SK-N-SH (cell line): Measurements from ENCODE around the gene MAP1LC3B. TPM values are rescaled to one million over a fixed set of nuclear protein-coding genes. Genes with fewer than 3 reads are reported as not detected.

Source experiments
- CTCF ChIA-PET: fragments of 300-600, 350-600 bp; formaldehyde crosslinking; extraction: SDS; loops from one replicate; lab custom pipeline; 2021; lab: Yijun Ruan, JAX
- POLR2A ChIA-PET: fragments of 350-600 bp; sonication (Branson Sonifier 250); formaldehyde crosslinking; extraction: SDS; loops from one replicate; lab custom pipeline; 2020; ENCODE audit warnings: antibody characterized with exemption, inconsistent platforms; lab: Yijun Ruan, JAX
- DNase-seq: peaks from one replicate; pipeline ENCODE4 v3.0.0; 2012
- H2AFZ ChIP-seq: fragments of 200-600 bp; sonication (generic); 2 replicates; pipeline ENCODE4 v1.8.1; 2016; ENCODE audit warnings: antibody characterized with exemption, mild to moderate bottlenecking, low read depth
- H3F3A ChIP-seq: fragments of 200-600 bp; sonication (generic); replicated peaks from 2 replicates; pipeline ENCODE3; 2016; ENCODE audit warnings: antibody characterized with exemption, mild to moderate bottlenecking; ENCODE audit not compliant: insufficient read depth
- H3K27ac ChIP-seq, 2 experiments: fragments of 200-500 bp in 1 of 2; fragments of 200-600 bp in 1 of 2; sonication (Bioruptor generic) in 1 of 2; sonication (generic), shearing (Covaris generic) in 1 of 2; 2 replicates each; pipeline versions ENCODE4 v1.5.1 to v1.6.1; 2014 to 2016; ENCODE audit warnings: low read depth in 2 of 2, inconsistent platforms in 1 of 2, low read length in 1 of 2, mild to moderate bottlenecking in 1 of 2, mixed read lengths in 1 of 2
- H3K27me3 ChIP-seq: fragments of 200-600 bp; sonication (generic), shearing (Covaris generic); 2 replicates; pipeline ENCODE4 v1.6.1; 2016; ENCODE audit warnings: mixed run types; ENCODE audit not compliant: insufficient read depth
- H3K36me3 ChIP-seq, 2 experiments: fragments of 200-500 bp in 1 of 2; fragments of 200-600 bp in 1 of 2; sonication (Bioruptor generic) in 1 of 2; sonication (generic) in 1 of 2; replicated peaks in 1 of 2; 2 replicates each; pipeline versions ENCODE3 to v1.5.1; 2014 to 2016; ENCODE audit warnings: low read length in 1 of 2, mild to moderate bottlenecking in 1 of 2; ENCODE audit not compliant: insufficient read depth in 2 of 2, control insufficient read depth in 1 of 2
- H3K4me1 ChIP-seq, 2 experiments: fragments of 200-500 bp in 1 of 2; fragments of 200-600 bp in 1 of 2; sonication (Bioruptor generic) in 1 of 2; sonication (generic), shearing (Covaris generic) in 1 of 2; 2 replicates each; pipeline versions ENCODE4 v1.5.1 to v1.6.1; 2014 to 2016; ENCODE audit warnings: low read depth in 1 of 2, low read length in 1 of 2, mixed run types in 1 of 2; ENCODE audit not compliant: insufficient read depth in 2 of 2, control insufficient read depth in 1 of 2
- H3K4me2 ChIP-seq: fragments of 200-600 bp; sonication (generic), shearing (Covaris generic); 2 replicates; pipeline ENCODE4 v1.6.1; 2017; ENCODE audit warnings: mixed run types
- H3K4me3 ChIP-seq, 2 experiments: fragments of 200-500 bp in 1 of 2; fragments of 200-600 bp in 1 of 2; sonication (Bioruptor generic) in 1 of 2; sonication (generic), shearing (Covaris generic) in 1 of 2; 2 replicates each; pipeline versions ENCODE4 v1.5.1 to v1.8.1; 2014 to 2016; ENCODE audit warnings: low read depth in 2 of 2, inconsistent platforms in 1 of 2, low read length in 1 of 2, mild to moderate bottlenecking in 1 of 2, mixed read lengths in 1 of 2, moderate library complexity in 1 of 2
- H3K79me2 ChIP-seq: fragments of 200-600 bp; sonication (generic); 2 replicates; pipeline ENCODE4 v1.8.1; 2017; ENCODE audit warnings: mild to moderate bottlenecking; ENCODE audit not compliant: insufficient read depth
- H3K9ac ChIP-seq: fragments of 200-600 bp; sonication (generic); 2 replicates; pipeline ENCODE4 v1.6.1; 2017; ENCODE audit warnings: mixed run types
- H3K9me2 ChIP-seq: fragments of 200-600 bp; sonication (generic); 2 replicates; pipeline ENCODE4 v1.6.1; 2017; ENCODE audit warnings: mixed run types
- H3K9me3 ChIP-seq: fragments of 200-600 bp; sonication (generic); 2 replicates; pipeline ENCODE4 v1.6.1; 2017; ENCODE audit warnings: mixed run types, mild to moderate bottlenecking, moderate library complexity
- H4K20me1 ChIP-seq: fragments of 200-600 bp; sonication (generic); 2 replicates; pipeline ENCODE4 v1.6.1; 2017; ENCODE audit warnings: mild to moderate bottlenecking, mixed run types; ENCODE audit not compliant: insufficient read depth
- CHD2 ChIP-seq: fragments of 150-350 bp; IDR thresholded peaks from 2 replicates; pipeline ENCODE4 v1.6.1; 2018; ENCODE audit warnings: low read length; ENCODE audit not compliant: partially characterized antibody
- FOXJ3 ChIP-seq: sonication (generic); formaldehyde crosslinking; IDR thresholded peaks from 2 replicates; pipeline ENCODE4 v1.5.1; 2020; ENCODE audit warnings: mild to moderate bottlenecking, missing genetic modification reagents
- GATA2 ChIP-seq: sonication (generic); formaldehyde crosslinking; IDR thresholded peaks from 2 replicates; pipeline ENCODE4 v1.5.0; 2020; ENCODE audit warnings: mild to moderate bottlenecking, missing genetic modification reagents
- MEF2A ChIP-seq: IDR thresholded peaks from 2 replicates; pipeline ENCODE4 v1.4.0; 2012; ENCODE audit warnings: low read depth, borderline replicate concordance
- MXI1 ChIP-seq: IDR thresholded peaks from 2 replicates; pipeline ENCODE4 v1.6.1; 2012; ENCODE audit warnings: mild to moderate bottlenecking, low read depth, low read length, improper control_type of control experiment
- NFIC ChIP-seq: IDR thresholded peaks from 2 replicates; pipeline ENCODE4 v1.4.0; 2012; ENCODE audit warnings: borderline replicate concordance
- NRF1 ChIP-seq: IDR thresholded peaks from 2 replicates; pipeline ENCODE4 v1.6.1; 2012; ENCODE audit warnings: low read depth, mild to moderate bottlenecking, low read length
- POLR2AphosphoS5 ChIP-seq: IDR thresholded peaks from 2 replicates; pipeline ENCODE4 v1.6.1; 2012; ENCODE audit warnings: low read depth, low read length
- RAD21 ChIP-seq: IDR thresholded peaks from 2 replicates; pipeline ENCODE4 v1.6.1; 2012; ENCODE audit warnings: mild to moderate bottlenecking, low read length
- RCOR1 ChIP-seq: fragments of 150-350 bp; IDR thresholded peaks from 2 replicates; pipeline ENCODE4 v1.6.1; 2017; ENCODE audit warnings: antibody characterized with exemption, low read length
- SMC3 ChIP-seq: IDR thresholded peaks from 2 replicates; pipeline ENCODE4 v1.6.1; 2012; ENCODE audit warnings: low read depth, low read length, improper control_type of control experiment
- YY1 ChIP-seq: IDR thresholded peaks from 2 replicates; pipeline ENCODE4 v1.4.0; 2012; ENCODE audit warnings: low read depth, mild to moderate bottlenecking
- WGBS: methylation state at CpG from one replicate; pipeline ENCODE4 v1.1.6; 2017; ENCODE audit warnings: low lambda C conversion rate; 5-methylcytosine and 5-hydroxymethylcytosine counted together
- polyA plus RNA-seq, 3 experiments: library from polyadenylated mRNA; depleted of rRNA; stranded (reverse); fragments of >200 nt; gene quantifications; 2 replicates each; pipeline ENCODE4 v1.2.3, GENCODE V29; 2012
- TF ChIP-seq, protein P1 (sequence below): IDR thresholded peaks from 2 replicates; pipeline ENCODE4; 2012
- TF ChIP-seq, protein P2 (sequence below): fragments of 150-350 bp; IDR thresholded peaks from 2 replicates; pipeline ENCODE4 v1.6.1; 2016; ENCODE audit warnings: mild to moderate bottlenecking, low read depth, low read length
- TF ChIP-seq, protein P3 (sequence below): IDR thresholded peaks from 2 replicates; pipeline ENCODE4 v1.4.0; 2012; ENCODE audit warnings: low read depth
- TF ChIP-seq, protein P4 (sequence below): IDR thresholded peaks from 2 replicates; pipeline ENCODE4 v1.4.0; 2012; ENCODE audit warnings: low read depth, borderline replicate concordance

MAP1LC3B gene
- polyA plus RNA-seq, 1 of the 3 experiments (the other 2 are of a cell fraction): 33.7 TPM

DNA sequence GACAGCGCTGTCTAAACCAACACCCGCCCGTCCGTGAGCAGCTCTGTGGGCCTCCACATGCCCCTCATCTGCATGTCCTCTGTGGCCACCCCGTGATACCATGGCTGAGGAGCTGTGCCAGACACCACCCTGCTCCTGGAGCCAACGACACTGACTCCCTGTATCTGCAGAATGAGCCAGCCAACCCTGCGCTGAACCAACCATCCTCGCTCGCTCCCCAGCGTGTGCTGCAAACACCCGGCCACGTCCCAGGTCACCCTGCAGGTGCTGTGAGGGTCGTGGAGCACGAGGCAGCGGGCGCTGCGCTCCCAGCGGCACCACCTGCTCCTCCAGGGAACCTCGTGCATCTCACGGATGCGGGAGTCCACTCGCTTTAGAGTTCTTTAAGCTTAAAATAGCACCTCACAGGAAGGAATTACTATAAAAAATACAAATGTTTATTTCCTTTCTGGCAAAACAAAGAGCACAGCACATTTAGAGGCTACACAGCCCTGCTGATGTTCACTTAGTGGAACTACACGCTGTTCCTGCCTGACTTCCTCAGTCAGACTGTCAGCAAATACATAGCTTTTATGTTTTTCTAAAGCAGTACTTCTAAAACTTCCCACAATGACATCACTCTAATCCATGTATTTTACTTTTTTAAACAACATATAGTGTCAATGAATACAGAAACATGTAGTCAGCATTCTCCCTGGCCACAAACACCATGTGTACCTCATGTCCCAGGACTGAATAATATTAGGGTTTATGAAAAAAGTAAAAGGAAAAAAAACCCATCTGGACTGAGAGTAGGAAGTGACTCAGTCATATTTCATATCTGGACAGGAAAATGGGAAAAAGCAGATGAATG is 43.5 kb downstream of the MAP1LC3B start (continued):
- TF ChIP-seq, protein P1, sequence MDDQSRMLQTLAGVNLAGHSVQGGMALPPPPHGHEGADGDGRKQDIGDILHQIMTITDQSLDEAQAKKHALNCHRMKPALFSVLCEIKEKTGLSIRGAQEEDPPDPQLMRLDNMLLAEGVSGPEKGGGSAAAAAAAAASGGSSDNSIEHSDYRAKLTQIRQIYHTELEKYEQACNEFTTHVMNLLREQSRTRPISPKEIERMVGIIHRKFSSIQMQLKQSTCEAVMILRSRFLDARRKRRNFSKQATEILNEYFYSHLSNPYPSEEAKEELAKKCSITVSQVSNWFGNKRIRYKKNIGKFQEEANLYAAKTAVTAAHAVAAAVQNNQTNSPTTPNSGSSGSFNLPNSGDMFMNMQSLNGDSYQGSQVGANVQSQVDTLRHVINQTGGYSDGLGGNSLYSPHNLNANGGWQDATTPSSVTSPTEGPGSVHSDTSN: peak; percentile 56; the same call in 1 of the 2 replicates
- no peak for TF ChIP-seq NRF1
- TF ChIP-seq RCOR1: no peak
- TF ChIP-seq MEF2A: no peak
- TF ChIP-seq FOXJ3 (CRISPR knock-in tag): no peak
- TF ChIP-seq, protein P2, sequence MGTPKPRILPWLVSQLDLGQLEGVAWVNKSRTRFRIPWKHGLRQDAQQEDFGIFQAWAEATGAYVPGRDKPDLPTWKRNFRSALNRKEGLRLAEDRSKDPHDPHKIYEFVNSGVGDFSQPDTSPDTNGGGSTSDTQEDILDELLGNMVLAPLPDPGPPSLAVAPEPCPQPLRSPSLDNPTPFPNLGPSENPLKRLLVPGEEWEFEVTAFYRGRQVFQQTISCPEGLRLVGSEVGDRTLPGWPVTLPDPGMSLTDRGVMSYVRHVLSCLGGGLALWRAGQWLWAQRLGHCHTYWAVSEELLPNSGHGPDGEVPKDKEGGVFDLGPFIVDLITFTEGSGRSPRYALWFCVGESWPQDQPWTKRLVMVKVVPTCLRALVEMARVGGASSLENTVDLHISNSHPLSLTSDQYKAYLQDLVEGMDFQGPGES: no peak
- peak; percentile 30; the same call in 1 of the 2 replicates for TF ChIP-seq POLR2AphosphoS5
- no peak for TF ChIP-seq RAD21
- TF ChIP-seq, protein P3, sequence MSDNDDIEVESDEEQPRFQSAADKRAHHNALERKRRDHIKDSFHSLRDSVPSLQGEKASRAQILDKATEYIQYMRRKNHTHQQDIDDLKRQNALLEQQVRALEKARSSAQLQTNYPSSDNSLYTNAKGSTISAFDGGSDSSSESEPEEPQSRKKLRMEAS: peak; percentile 55
- no peak for TF ChIP-seq MXI1
- no peak for TF ChIP-seq NFIC
- no peak for TF ChIP-seq GATA2 (CRISPR knock-in tag)

DNA sequence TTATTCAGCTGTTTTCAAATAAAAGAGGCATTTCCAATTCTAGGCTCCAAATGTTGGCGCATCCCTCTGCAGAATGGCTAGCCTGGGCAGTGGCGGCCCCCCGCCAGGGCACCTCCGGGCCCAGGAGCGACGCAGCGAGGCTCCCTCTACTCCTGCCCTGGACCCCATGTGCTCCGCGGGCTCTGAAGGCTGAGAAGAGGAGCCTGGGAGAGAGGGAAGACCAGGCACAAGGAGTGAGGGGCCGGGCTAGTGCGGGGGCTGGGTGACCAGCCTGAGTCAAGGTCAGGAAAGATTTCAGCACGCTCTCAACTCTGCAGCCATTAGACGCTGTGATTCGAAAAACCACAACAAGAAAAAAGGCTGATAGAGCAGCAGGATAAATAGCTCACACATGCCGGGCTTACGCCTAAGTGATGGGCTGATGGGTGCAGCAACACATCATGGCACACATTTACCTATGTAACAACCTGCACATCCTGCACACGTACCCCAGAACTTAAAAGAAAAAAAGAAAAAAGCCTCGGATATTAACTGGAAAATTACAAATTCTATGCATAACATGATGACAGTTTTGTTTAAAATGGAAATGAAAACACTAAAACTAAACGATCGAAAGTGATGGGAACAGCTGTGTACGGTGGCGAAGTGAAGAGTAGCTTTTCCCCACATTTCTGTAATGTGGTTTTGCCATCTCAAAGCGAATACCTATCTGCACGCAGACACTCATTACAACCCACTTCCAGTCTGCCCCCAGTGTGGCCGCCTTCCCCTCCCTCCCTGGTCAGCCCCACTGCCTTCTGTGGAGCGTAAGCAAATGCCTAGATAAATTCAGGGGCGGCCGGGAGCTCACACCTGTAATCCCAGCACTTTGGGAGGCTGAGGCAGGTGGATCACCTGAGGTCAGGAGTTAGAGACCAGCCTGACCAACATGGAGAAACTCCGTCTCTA is 44.4 kb downstream of the MAP1LC3B start:
- CTCF ChIA-PET: interaction anchor here (0.9 to 3.4 kb wide), 6 partner anchors 12 to 199 kb away, joined by 3 to 11 read pairs (median 8); no protein-coding TSS in a partner anchor

More for the DNA sequence above, 44.4 kb downstream of the MAP1LC3B start:
- H3K9ac ChIP-seq: peak overlapping the region; percentile 40; the same call in 1 of the 2 replicates
- H3K4me1 ChIP-seq: peaks cover 18 to 36% of the 10 kb centered on the region in 2 experiments
- POLR2A ChIA-PET: no interaction called here
- H4K20me1 ChIP-seq: peaks cover 42% of the 10 kb centered on the region
- WGBS: 54% methylated on average over 29 of the region's 29 CpGs
- peak overlapping the region; percentile 71 to 93 for H3K27ac ChIP-seq
- peak; percentile 77 for DNase-seq
- peaks cover 31% of the 10 kb centered on the region for H3F3A ChIP-seq
- no peak overlapping the region for H2AFZ ChIP-seq
- no peaks in the 10 kb centered on the region for H3K9me3 ChIP-seq
- peaks cover 76% of the 10 kb centered on the region for H3K79me2 ChIP-seq
- peak overlapping the region; percentile 25 to 63; a peak in 3 of 4 replicates for H3K4me3 ChIP-seq
- no peaks in the 10 kb centered on the region for H3K9me2 ChIP-seq
- H3K27me3 ChIP-seq: no peaks in the 10 kb centered on the region
- H3K36me3 ChIP-seq: no peaks in the 10 kb centered on the region
- H3K4me2 ChIP-seq: peak overlapping the region; percentile 93
- TF ChIP-seq, protein P4, sequence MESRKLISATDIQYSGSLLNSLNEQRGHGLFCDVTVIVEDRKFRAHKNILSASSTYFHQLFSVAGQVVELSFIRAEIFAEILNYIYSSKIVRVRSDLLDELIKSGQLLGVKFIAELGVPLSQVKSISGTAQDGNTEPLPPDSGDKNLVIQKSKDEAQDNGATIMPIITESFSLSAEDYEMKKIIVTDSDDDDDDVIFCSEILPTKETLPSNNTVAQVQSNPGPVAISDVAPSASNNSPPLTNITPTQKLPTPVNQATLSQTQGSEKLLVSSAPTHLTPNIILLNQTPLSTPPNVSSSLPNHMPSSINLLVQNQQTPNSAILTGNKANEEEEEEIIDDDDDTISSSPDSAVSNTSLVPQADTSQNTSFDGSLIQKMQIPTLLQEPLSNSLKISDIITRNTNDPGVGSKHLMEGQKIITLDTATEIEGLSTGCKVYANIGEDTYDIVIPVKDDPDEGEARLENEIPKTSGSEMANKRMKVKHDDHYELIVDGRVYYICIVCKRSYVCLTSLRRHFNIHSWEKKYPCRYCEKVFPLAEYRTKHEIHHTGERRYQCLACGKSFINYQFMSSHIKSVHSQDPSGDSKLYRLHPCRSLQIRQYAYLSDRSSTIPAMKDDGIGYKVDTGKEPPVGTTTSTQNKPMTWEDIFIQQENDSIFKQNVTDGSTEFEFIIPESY: no peak
- TF ChIP-seq MXI1: peak; percentile 31; the same call in 1 of the 2 replicates
- TF ChIP-seq NFIC: peak; percentile 42; the same call in 1 of the 2 replicates
- TF ChIP-seq CHD2: peak; percentile 30
- TF ChIP-seq MEF2A: no peak
- TF ChIP-seq SMC3: no peak
- no peak for TF ChIP-seq POLR2AphosphoS5
- TF ChIP-seq RAD21: no peak
- TF ChIP-seq YY1: no peak
